A549 (cell line): ENCODE measurements around the gene POLR3A.

Experiments
- CEBPB ChIP-seq, 2 experiments: fragments of >200 bp in 1 of 2; sonication (Bioruptor Twin) in 1 of 2; formaldehyde crosslinking in 1 of 2; IDR thresholded peaks; 2 replicates each; pipeline ENCODE4 v1.6.1; 2012 to 2016
- EP300 ChIP-seq, 2 experiments: fragments of >200 bp; sonication (Bioruptor Twin); formaldehyde crosslinking; IDR thresholded peaks; 2 replicates in 1 of 2; 3 replicates in 1 of 2; pipeline ENCODE4 v1.6.1; 2016 to 2017
- HOXA7 ChIP-seq: fragments of 250-450 bp; sonication (Bioruptor Pico); IDR thresholded peaks from 2 replicates; pipeline ENCODE4 v1.5.0; 2020; ENCODE audit warnings: mild to moderate bottlenecking, moderate library complexity
- JUN ChIP-seq, 2 experiments: fragments of >200 bp; sonication (Bioruptor Twin); formaldehyde crosslinking; IDR thresholded peaks; 2 replicates in 1 of 2; 3 replicates in 1 of 2; pipeline ENCODE4 v1.6.1; 2016 to 2017
- POLR2A ChIP-seq: IDR thresholded peaks from 2 replicates; pipeline ENCODE4 v1.6.1; 2012; ENCODE audit warnings: mild to moderate bottlenecking, low read length
- TF ChIP-seq, protein P1 (sequence below): fragments of >200 bp; sonication (Bioruptor Twin); formaldehyde crosslinking; IDR thresholded peaks from 3 replicates; pipeline ENCODE4 v1.5.1; 2016

DNA sequence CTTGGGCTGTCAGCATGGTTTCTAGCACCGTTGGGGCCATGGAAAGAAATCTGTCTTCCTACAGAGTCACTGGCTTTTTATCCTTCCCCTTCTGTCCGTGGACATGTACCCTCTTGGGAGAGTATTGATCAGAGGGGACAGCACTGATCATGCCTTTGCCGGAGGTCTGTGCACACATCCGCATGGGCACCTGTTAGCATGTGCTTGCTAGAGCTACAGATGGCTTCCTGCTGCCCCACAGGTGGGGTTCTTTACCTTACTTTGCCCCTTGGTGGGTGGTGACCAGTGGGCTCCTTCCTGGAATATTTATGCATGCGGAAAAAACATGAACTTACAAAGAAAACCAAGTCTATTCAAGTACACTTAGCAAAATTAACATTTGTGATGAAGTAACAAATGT is 29.2 kb upstream of the POLR3A start:
- TF ChIP-seq CEBPB (IDR thresholded peaks at IDR 0.05) (no peak), POLR2A (no peak), JUN (IDR thresholded peaks at IDR 0.05) (no peak), HOXA7 (no peak), EP300 (IDR thresholded peaks at IDR 0.05) (no peak)
- TF ChIP-seq, protein P1, sequence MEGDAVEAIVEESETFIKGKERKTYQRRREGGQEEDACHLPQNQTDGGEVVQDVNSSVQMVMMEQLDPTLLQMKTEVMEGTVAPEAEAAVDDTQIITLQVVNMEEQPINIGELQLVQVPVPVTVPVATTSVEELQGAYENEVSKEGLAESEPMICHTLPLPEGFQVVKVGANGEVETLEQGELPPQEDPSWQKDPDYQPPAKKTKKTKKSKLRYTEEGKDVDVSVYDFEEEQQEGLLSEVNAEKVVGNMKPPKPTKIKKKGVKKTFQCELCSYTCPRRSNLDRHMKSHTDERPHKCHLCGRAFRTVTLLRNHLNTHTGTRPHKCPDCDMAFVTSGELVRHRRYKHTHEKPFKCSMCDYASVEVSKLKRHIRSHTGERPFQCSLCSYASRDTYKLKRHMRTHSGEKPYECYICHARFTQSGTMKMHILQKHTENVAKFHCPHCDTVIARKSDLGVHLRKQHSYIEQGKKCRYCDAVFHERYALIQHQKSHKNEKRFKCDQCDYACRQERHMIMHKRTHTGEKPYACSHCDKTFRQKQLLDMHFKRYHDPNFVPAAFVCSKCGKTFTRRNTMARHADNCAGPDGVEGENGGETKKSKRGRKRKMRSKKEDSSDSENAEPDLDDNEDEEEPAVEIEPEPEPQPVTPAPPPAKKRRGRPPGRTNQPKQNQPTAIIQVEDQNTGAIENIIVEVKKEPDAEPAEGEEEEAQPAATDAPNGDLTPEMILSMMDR = no peak
